ENCODE data around the gene PRMT9.

Gene PRMT9

GRCh38 chr4:147683717-147684700 is at the start of gene PRMT9:
PRMT9 (minus strand) TSS chr4:147684163; CDS start chr4:147683987, 176 bp downstream.
- peak; percentile 78 for DNase-seq

DNA sequence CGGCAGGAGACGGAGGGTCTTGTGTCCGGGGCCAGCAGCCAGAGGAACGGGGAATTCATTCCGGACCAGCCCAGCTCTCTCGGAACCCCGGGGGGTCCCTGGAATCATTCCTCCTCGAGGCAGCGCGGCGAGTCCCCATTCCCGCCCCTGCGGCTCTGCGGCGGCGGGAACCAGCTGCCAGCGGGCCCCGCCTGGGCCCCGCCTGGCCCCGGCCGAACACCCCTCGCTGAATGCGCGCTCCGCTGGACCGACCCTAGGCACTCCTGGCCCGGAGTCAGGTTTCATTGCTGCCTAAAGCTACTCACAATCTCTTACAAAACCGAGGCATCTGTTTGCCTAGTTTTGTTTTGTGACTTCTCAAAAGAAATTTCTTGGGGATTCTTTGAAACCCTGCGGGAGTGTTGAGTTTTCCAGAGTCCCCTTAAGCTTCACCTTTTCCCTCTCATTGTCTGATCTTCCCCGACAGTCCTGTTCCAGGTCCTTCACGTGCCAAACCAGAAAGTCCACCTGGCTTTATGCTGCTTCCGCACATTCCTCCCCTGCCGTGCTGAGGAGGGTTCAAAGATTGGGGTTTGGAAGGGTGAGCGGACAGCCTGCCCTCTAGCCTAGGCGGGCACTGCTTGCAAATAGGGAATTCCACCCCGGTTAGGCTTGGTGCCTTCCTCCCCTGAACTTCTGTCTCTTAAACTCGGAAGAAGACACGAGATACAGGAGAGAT is 48.7 kb upstream of the PRMT9 start:
- no peak for DNase-seq

GRCh38 chr4:147731580-147732517 is 47.9 kb upstream of the PRMT9 start, which contains the start of gene ARHGAP10:
ARHGAP10 (plus strand) TSS chr4:147732088; CDS start chr4:147732302, 214 bp downstream.
- peak; percentile 50 for DNase-seq

GRCh38 chr4:147730333-147730732 is 46.4 kb upstream of the PRMT9 start:
- peak; percentile 43 for DNase-seq

DNA sequence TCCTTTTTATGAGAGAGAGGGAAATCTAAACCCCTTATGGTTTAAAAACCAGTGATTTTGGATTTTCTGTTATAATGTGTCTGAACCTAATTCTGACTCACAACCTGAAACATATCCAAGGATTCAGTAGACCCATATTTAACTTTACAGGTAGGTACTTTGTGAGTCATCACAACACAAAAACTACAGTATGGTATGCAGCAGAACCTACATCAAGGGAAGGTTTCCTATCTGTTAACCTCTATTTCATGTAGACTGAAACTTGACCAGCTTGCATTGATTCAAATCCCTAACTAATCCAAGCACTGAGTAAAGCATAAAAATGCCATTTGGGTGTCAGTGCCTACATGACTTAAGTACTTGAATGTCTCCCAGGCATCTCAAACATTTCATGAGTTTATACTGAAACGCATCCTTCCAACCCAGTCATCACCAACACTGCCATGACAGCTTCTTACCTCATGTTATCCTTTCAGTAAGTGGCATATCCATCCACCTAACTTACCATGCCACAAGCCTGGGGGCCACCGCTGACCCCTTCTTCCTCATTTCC is 43.6 kb upstream of the PRMT9 start:
- DNase-seq = no peak

DNA sequence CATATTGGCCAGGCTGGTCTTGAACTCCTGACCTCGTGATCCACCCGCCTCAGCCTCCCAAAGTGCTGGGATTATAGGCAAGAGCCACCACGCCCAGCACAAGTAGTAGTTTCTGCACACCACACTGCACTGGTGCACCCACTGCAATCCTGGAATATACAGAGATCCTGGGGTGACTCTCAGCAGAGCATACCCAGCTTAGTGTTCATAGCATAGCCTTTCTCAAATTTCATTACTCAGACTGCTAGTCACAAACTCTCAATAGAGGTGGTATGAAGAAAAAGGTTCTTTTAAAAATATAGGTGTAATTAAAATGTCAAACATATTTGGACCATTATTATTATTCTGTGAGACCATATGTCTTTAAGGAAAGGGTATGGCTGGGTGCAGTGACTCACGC is 41.7 kb upstream of the PRMT9 start:
- no peak for DNase-seq

GRCh38 chr4:147724468-147725201 is 40.7 kb upstream of the PRMT9 start:
- peak; percentile 24 for DNase-seq

DNA sequence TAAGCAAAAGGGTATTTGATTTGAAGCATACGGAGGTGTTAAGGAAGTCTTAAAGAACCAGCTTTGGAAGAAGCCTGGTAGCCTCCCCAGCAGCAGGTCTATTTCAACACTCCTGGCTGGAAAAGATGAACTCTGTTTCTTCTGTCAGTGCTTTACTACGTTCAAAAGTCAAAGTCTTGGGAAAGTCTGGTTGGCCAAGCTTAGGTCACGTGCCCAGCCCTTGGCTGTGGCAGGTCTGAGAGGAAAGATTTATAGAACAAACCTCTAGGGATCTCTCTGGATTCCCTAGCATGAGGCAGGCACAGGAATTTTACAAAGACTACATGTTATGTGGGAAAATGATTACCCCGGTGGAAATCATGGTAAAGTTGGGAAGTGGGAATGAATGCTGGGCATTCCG is 39.4 kb upstream of the PRMT9 start:
- DNase-seq = no peak

DNA sequence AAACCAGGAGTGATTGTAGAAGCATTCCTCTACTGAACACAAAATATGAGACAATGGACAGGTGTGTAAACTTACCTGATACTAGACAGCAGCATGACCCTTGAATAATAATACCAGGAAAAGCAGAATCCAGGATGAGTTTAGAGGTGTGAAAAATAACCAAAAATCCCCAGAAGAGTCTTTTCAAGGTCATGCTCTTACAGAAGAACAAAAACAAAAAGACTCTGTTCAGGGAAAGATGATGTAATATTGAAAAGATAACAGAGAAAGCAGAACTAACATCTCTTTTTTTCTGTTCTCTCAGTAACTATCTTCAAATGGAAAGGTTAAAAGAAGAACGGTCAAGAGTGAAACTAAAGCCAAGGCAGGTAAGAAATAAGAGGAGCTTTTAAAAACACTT is 33.9 kb upstream of the PRMT9 start:
- DNase-seq = peak; percentile 58

- no peak for DNase-seq
These were observed 30.8 kb upstream of the PRMT9 start for GRCh38 chr4:147714575-147715401.

- DNase-seq = peak; percentile 56
These were observed 26.0 kb upstream of the PRMT9 start for GRCh38 chr4:147709999-147710398.

DNA sequence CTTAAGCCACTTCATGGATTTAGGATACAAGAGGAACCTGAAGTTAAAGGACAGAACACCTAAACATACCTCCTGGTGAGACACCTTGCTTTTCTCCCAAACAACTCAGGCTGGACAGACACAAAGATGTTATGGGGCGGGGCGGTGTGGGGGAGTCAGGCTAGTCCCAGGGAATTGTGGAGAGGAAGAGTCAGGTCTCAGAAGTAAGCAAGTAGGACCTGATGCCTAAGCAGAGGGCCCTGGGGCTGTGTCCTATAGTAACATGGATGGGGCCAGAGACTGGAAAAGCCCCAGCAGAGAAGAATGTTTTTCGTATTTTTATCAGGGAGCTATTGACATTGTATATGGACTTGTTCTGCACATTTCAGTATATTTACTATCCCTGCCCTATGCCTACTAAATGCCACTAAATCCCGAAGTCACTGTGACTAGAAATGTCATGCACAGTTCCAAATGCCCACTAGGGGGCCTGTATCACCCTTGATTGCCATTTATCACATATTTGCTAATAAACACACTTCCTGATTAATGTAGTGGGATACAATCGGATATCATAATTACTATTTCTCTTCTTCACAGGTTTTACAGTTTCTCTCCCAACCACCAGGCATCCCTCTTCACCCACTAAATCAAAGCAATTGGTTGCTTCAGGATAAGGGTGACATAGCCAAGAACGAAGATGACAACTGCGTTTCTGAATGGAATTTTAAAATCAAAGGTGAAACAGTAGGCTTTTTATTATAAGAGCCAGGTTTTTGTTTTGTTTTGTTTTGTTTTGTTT is 24.1 kb upstream of the PRMT9 start:
- peak; percentile 3 for DNase-seq

DNA sequence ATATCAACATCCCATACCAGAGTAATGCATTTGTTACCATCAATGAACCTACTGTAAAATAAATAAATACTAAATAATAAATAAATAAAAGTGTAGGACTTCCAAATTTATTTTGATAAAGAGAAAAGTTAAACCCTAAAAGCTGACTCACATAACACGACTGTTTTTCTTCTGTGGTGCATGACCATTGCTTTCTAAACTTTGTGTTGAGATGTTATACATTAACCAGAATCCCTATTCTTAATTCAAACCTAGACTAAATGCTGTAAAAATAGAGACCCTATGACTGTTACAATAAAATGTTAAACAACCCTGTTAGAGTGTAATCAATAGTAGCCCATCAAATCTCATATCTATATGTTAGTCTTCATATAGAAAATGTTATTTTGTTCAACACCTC is 20.9 kb upstream of the PRMT9 start:
- DNase-seq = no peak

DNA sequence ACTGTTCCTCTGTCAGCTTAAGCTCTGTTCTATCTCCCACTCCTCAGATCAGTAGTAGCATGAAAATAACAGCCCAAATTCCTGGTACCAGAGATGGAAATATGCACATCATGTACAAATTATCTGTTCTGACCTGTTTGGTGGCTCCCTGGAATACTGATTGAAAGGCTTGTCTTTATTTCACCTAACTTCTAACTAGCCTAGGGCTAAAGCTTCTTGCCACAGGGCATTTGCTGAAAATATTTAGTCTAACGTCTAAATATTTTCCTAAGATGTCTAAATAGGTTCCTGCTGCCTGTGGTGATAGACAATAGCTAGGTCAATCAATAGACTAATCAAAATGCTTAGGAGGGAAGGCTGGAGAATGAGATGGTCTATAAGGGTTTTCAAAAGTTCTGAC is 12.9 kb upstream of the PRMT9 start:
- DNase-seq = no peak

DNA sequence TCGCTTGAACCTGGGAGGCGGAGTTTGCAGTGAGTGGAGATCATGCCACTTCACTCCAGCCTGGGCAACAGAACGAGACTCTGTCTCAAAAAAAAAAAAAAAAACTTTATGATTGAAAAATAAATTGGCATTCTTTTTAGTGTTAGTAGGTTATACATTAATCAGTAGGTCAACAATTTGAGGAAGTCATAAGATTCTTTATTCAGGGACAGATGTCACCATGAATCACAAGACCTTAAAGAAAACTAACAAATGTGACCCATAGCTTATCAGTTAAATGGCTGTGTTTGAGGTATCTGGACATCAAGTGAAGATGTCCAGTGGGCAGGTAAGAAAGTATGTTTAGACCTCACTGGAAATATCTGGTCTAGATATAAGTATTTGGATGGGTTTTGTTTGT is 9.3 kb upstream of the PRMT9 start:
- no peak for DNase-seq

GRCh38 chr4:147691820-147692219 is 7.9 kb upstream of the PRMT9 start:
- no peak for DNase-seq

- peak; percentile 78 for DNase-seq
These were observed 5.1 kb upstream of the PRMT9 start for GRCh38 chr4:147689067-147689466.

- no peak for DNase-seq
These were observed 773 bp downstream of the PRMT9 start for GRCh38 chr4:147683188-147683591.

GRCh38 chr4:147682755-147683154 is 1.2 kb downstream of the PRMT9 start:
- DNase-seq = no peak

All from MV-4-11 (cell line).